Glutamatergic neuron (in vitro differentiated cells): ENCODE data around the gene ZNF20. TPM values are rescaled to one million over a fixed set of nuclear protein-coding genes. Genes with fewer than 3 reads are reported as not detected.
A peak's percentile ranks its signal among the peaks of the same experiment; 100 is the strongest.

Source experiments
- DNase-seq: peaks from one replicate; pipeline ENCODE4 v3.0.0; 2022
- H3K27ac Mint-ChIP-seq: one replicate; pipeline ENCODE4 v1.8.0; 2020; ENCODE audit warnings: mild to moderate bottlenecking, mixed read lengths, inconsistent platforms; ENCODE audit not compliant: unreplicated experiment
- H3K27me3 Mint-ChIP-seq: one replicate; pipeline ENCODE4 v1.8.0; 2020; ENCODE audit warnings: mild to moderate bottlenecking, moderate library complexity, mixed read lengths, inconsistent platforms; ENCODE audit not compliant: unreplicated experiment
- H3K36me3 Mint-ChIP-seq: one replicate; pipeline ENCODE4 v1.8.0; 2020; ENCODE audit warnings: mild to moderate bottlenecking, mixed read lengths, inconsistent platforms; ENCODE audit not compliant: unreplicated experiment
- H3K4me1 Mint-ChIP-seq: one replicate; pipeline ENCODE4 v1.8.0; 2020; ENCODE audit warnings: mild to moderate bottlenecking, low read depth, mixed read lengths, inconsistent platforms; ENCODE audit not compliant: unreplicated experiment
- H3K4me3 Mint-ChIP-seq: one replicate; pipeline ENCODE4 v1.8.0; 2020; ENCODE audit warnings: mild to moderate bottlenecking, mixed read lengths, inconsistent platforms; ENCODE audit not compliant: unreplicated experiment
- H3K9me3 Mint-ChIP-seq: one replicate; pipeline ENCODE4 v1.8.0; 2020; ENCODE audit warnings: mild to moderate bottlenecking, moderate library complexity, mixed read lengths, inconsistent platforms; ENCODE audit not compliant: unreplicated experiment
- total RNA-seq: library from RNA; stranded (reverse); fragmentation: NEBNext Ultra II Directional; extraction: Animal tissue kit (Norgen Biotek cat#: 25700); gene quantifications from one replicate; pipeline ENCODE4 v1.2.1, GENCODE V29; 2021; ENCODE audit not compliant: unreplicated experiment
- TF ChIP-seq, protein P1 (sequence below): fragments of 200-600 bp; sonication (generic); IDR thresholded peaks from one replicate; pipeline ENCODE4 v1.5.0; 2021; ENCODE audit not compliant: partially characterized antibody, unreplicated experiment

Gene ZNF20
- total RNA-seq, 1 donor from 2014 or later = 8.1 TPM

DNA sequence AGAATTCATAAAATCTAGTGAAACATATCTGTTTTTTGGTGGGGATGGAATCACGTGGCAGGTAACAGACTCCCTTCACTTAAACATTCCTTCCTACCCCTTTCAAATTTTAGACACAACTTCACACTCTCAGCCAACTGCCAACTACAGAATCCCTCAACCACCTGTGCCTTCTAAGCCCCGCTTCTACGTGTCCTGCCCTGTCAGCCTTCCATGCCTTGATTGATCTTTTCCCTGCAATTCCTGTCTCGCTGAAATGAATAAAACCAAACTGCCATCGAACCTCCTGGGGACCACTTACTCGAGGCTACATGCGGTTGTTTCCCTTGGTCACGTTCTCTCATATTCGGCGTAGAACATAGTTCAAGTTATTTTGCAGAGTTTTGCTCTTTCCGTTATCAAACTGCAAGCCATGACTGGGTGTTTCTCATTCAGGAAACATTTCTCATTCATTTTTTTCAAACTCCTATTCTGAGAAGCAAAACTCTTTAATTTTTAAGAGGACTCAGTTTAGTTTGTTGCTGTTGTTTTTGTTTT is 15.2 kb upstream of the ZNF20 start:
- Mint-ChIP-seq H3K4me3 (peak overlapping the region; percentile 90), H3K9me3 (peaks cover 1% of the 10 kb centered on the region), H3K4me1 (peaks cover 7% of the 10 kb centered on the region), H3K27ac (peak overlapping the region; percentile 69), H3K27me3 (peaks cover 5% of the 10 kb centered on the region), H3K36me3 (peaks cover 9% of the 10 kb centered on the region)
- TF ChIP-seq, protein P1, sequence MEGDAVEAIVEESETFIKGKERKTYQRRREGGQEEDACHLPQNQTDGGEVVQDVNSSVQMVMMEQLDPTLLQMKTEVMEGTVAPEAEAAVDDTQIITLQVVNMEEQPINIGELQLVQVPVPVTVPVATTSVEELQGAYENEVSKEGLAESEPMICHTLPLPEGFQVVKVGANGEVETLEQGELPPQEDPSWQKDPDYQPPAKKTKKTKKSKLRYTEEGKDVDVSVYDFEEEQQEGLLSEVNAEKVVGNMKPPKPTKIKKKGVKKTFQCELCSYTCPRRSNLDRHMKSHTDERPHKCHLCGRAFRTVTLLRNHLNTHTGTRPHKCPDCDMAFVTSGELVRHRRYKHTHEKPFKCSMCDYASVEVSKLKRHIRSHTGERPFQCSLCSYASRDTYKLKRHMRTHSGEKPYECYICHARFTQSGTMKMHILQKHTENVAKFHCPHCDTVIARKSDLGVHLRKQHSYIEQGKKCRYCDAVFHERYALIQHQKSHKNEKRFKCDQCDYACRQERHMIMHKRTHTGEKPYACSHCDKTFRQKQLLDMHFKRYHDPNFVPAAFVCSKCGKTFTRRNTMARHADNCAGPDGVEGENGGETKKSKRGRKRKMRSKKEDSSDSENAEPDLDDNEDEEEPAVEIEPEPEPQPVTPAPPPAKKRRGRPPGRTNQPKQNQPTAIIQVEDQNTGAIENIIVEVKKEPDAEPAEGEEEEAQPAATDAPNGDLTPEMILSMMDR = no peak
- DNase-seq = no peak

DNA sequence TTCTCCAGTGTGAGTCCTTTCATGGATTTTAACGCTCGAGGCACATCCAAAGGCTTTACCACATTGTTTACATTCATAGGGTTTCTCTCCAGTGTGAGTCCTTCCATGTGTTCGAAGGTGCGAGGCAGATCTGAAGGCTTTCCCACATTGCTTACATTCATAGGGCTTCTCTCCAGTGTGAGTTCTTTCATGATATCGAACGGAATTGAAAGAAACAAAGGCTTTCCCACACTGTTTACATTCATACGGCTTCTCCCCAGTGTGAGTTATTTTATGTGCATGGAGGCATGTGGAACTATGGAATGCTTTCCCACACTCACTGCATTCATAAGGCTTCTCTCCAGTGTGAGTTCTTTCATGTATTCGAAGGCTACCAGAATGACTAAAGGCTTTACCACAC is 5.2 kb upstream of the ZNF20 start:
- Mint-ChIP-seq H3K4me1 (peaks cover 9% of the 10 kb centered on the region), H3K4me3 (no peak overlapping the region), H3K36me3 (peaks cover 34% of the 10 kb centered on the region), H3K9me3 (peaks cover 13% of the 10 kb centered on the region), H3K27ac (no peak overlapping the region), H3K27me3 (no peaks in the 10 kb centered on the region)
- TF ChIP-seq, protein P1 = no peak
- no peak for DNase-seq

DNA sequence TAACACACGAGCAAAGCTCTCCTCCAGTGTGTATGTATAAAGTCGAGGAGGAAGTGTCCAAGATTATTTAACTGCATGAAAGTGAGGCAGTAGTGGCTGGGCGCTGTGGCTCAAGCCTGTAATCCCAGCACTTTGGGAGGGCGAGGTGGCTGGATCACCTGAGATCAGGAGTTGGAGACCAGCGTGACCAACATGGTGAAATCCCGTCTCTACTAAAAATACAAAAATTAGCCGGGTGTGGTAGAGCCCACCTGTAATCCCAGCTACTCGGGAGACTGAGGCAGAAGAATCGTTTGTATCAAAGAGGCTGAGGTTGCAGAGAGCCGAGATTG is 1.2 kb upstream of the ZNF20 start:
- Mint-ChIP-seq H3K4me3 (peak overlapping the region; percentile 93), H3K9me3 (peaks cover 12% of the 10 kb centered on the region), H3K27ac (peak overlapping the region; percentile 87), H3K27me3 (peaks cover 3% of the 10 kb centered on the region), H3K36me3 (peaks cover 29% of the 10 kb centered on the region), H3K4me1 (peaks cover 21% of the 10 kb centered on the region)
- no peak for DNase-seq
- TF ChIP-seq, protein P1 = peak; percentile 51

DNA sequence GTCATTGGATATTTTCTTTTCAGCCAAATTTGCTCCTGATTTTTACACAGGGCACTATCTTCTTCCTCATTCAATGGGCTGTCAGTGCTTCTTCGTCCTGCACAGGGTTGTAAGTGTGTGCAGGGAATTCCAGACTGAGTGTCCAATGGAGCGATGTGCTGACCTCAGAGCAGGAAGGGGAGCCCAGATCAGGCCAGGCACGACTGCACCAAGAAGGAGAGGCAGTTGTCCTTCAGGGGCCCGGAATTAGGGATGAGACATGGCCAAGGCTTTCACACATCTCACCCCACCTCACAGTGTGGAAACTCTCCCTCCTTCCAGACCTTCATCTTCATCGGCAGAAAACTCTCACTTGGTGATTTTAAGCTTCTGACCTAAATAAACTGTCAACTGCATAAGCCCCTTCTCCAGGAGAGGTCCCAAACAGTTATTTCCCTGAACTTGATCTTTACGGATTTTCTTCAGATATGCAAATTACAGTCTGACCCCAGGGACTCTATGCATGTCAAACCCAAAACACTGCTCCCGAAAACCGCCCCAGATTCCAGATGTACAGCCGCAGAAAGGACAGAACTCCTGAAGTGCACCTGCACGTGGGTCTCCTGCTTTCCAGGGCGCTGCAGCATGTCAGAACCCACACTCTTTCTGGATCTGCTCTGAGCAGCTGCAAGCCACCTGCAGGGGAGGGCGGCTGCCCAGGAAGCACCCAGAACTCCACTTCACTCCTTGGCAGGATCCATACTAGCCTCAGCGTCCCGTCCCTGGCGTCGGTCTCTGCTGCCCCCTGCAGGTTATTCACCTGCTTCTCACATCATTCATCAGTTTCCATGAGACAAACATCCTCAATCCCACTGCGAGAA is 625 bp upstream of the ZNF20 start:
- peak; percentile 87 for DNase-seq
- TF ChIP-seq, protein P1 = peak; percentile 89
- H3K27ac Mint-ChIP-seq = peak overlapping the region; percentile 87
- H3K36me3 Mint-ChIP-seq = peaks cover 24% of the 10 kb centered on the region
- H3K27me3 Mint-ChIP-seq = peaks cover 3% of the 10 kb centered on the region
- peaks cover 21% of the 10 kb centered on the region for H3K4me1 Mint-ChIP-seq
- H3K4me3 Mint-ChIP-seq = peak overlapping the region; percentile 93
- H3K9me3 Mint-ChIP-seq = peaks cover 12% of the 10 kb centered on the region

DNA sequence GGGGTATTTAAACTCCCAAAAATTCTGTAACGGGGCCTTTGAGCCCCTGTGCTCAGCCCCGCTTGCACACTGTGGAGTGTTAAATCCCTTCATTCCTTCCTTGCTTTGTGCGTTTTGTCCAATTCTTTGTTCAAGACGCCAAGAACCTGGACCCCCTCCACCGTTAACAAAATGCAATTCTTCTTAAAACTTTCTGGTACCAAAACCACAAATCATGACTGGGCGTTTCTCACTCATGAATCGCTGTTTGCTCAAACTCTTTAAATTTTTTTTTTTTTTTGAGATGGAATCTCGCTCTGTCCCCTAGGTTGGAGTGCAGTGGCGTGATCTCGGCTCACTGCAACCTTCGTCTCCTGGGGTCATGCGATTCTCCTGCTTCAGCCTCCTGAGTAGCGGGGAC is 881 bp downstream of the ZNF20 start:
- H3K4me1 Mint-ChIP-seq = peaks cover 21% of the 10 kb centered on the region
- DNase-seq = no peak
- TF ChIP-seq, protein P1 = no peak
- peaks cover 16% of the 10 kb centered on the region for H3K9me3 Mint-ChIP-seq
- peaks cover 22% of the 10 kb centered on the region for H3K36me3 Mint-ChIP-seq
- H3K27me3 Mint-ChIP-seq = peaks cover 3% of the 10 kb centered on the region
- peak overlapping the region; percentile 77 for H3K4me3 Mint-ChIP-seq
- peak overlapping the region; percentile 55 for H3K27ac Mint-ChIP-seq
